Endothelial cell of umbilical vein (primary cell): ENCODE results near the gene RINL. TPM values are rescaled to one million over a fixed set of nuclear protein-coding genes. Genes with fewer than 3 reads are reported as not detected.

ENCODE experiments used
- BruUV-seq: library from RNA; stranded (reverse); fragments of 400-500 nt; replicated peaks from 2 replicates; lab custom pipeline; 2021; lab: Mats Ljungman, UMichigan
- CTCF ChIA-PET: fragments of 300-600, 350-600 bp; sonication (Branson Sonifier 250); formaldehyde crosslinking; loops from one replicate; lab custom pipeline; 2021; ENCODE audit warnings: antibody characterized with exemption, inconsistent platforms; lab: Charles Lee
- POLR2A ChIA-PET: fragments of 300-600, 350-600 bp; sonication (Branson Sonifier 250); formaldehyde crosslinking; loops from one replicate; lab custom pipeline; 2021; ENCODE audit warnings: antibody characterized with exemption, inconsistent platforms; lab: Charles Lee
- DNase-seq: peaks from one replicate; pipeline ENCODE4 v3.0.0-alpha.2; 2011; ENCODE audit warnings: low read depth, low spot score
- FAIRE-seq: peaks from 2 replicates; lab custom pipeline; 2011; peaks lifted over from hg19 to GRCh38; lab: Jason Lieb, UNC
- H2AFZ ChIP-seq: 2 replicates; pipeline ENCODE4 v1.6.0; 2012; ENCODE audit warnings: low read depth, low read length, control low read depth, inconsistent platforms
- H3K27ac ChIP-seq: 2 replicates; pipeline ENCODE4 v1.5.1; 2011; ENCODE audit warnings: low read depth, mild to moderate bottlenecking, control low read depth, low read length, moderate library complexity; ENCODE audit not compliant: insufficient read depth
- H3K27me3 ChIP-seq, 2 experiments: 2 replicates each; pipeline versions ENCODE4 v1.6.0 to v1.6.1; 2011; ENCODE audit warnings: low read length in 2 of 2, mixed read lengths in 1 of 2; ENCODE audit not compliant: control insufficient read depth in 2 of 2, insufficient read depth in 2 of 2
- H3K36me3 ChIP-seq, 2 experiments: 2 replicates in 1 of 2; 3 replicates in 1 of 2; pipeline ENCODE4 v1.5.1; 2011; ENCODE audit warnings: low read length in 2 of 2, mild to moderate bottlenecking in 1 of 2, moderate library complexity in 1 of 2; ENCODE audit not compliant: control insufficient read depth in 2 of 2, insufficient read depth in 2 of 2; ENCODE audit errors: extremely low read depth in 1 of 2
- H3K4me1 ChIP-seq: 3 replicates; pipeline ENCODE4 v1.5.1; 2011; ENCODE audit warnings: mild to moderate bottlenecking, low read length; ENCODE audit not compliant: control insufficient read depth, insufficient read depth; ENCODE audit errors: extremely low read depth
- H3K4me2 ChIP-seq: 2 replicates; pipeline ENCODE4 v1.6.1; 2011; ENCODE audit warnings: low read length, control low read depth, mixed read lengths; ENCODE audit not compliant: insufficient read depth
- H3K4me3 ChIP-seq, 3 experiments: fragments of 200-600 bp in 1 of 3; sonication (generic), shearing (Covaris generic) in 1 of 3; replicated peaks in 1 of 3; 2 replicates each; pipeline ENCODE4 v1.5.1; 2011 to 2016; ENCODE audit warnings: control low read depth in 3 of 3, low read length in 3 of 3, mild to moderate bottlenecking in 2 of 3, inconsistent platforms in 1 of 3, low read depth in 1 of 3, moderate library complexity in 1 of 3; ENCODE audit not compliant: insufficient read depth in 1 of 3
- H3K79me2 ChIP-seq: 2 replicates; pipeline ENCODE4 v1.6.0; 2012; ENCODE audit warnings: low read length, inconsistent platforms; ENCODE audit not compliant: control insufficient read depth, insufficient read depth
- H3K9ac ChIP-seq: replicated peaks from 2 replicates; pipeline ENCODE3; 2011; ENCODE audit warnings: low read length, control low read depth; ENCODE audit not compliant: insufficient read depth; ENCODE audit errors: extremely low read depth
- H3K9me1 ChIP-seq: replicated peaks from 3 replicates; pipeline ENCODE4 v1.6.0; 2011; ENCODE audit warnings: mild to moderate bottlenecking, low read length; ENCODE audit not compliant: control insufficient read depth, insufficient read depth; ENCODE audit errors: extremely low read depth
- H3K9me3 ChIP-seq: replicated peaks from 2 replicates; pipeline ENCODE4 v1.5.1; 2012; ENCODE audit warnings: low read length, inconsistent platforms; ENCODE audit not compliant: control insufficient read depth, insufficient read depth
- H4K20me1 ChIP-seq: replicated peaks from 2 replicates; pipeline ENCODE3; 2011; ENCODE audit warnings: mild to moderate bottlenecking, low read length; ENCODE audit not compliant: control insufficient read depth, insufficient read depth; ENCODE audit errors: extremely low read depth
- EZH2 ChIP-seq: IDR thresholded peaks from 2 replicates; pipeline ENCODE4 v1.6.1; 2012; ENCODE audit warnings: borderline replicate concordance, low read depth, mild to moderate bottlenecking, moderate library complexity, low read length, inconsistent platforms; ENCODE audit not compliant: severe bottlenecking
- FOS ChIP-seq: IDR thresholded peaks from 2 replicates; pipeline ENCODE4 v1.6.1; 2011; ENCODE audit warnings: mild to moderate bottlenecking, low read length, moderate library complexity, borderline replicate concordance; ENCODE audit not compliant: insufficient read depth
- GATA2 ChIP-seq: IDR thresholded peaks from 2 replicates; pipeline ENCODE4 v1.7.0; 2011; ENCODE audit warnings: low read depth, mild to moderate bottlenecking, moderate library complexity, mixed read lengths, low read length; ENCODE audit not compliant: insufficient read length, insufficient read depth
- JUN ChIP-seq: IDR thresholded peaks from 2 replicates; pipeline ENCODE4 v1.6.1; 2011; ENCODE audit warnings: borderline replicate concordance, low read depth; ENCODE audit not compliant: insufficient read length, insufficient read depth
- MYC ChIP-seq: IDR thresholded peaks from one replicate; pipeline ENCODE4 v1.6.1; 2011; ENCODE audit warnings: mild to moderate bottlenecking, low read depth, low read length
- POLR2A ChIP-seq: IDR thresholded peaks from 2 replicates; pipeline ENCODE4 v1.6.1; 2012; ENCODE audit warnings: low read depth, mild to moderate bottlenecking, control low read depth, low read length
- POLR2AphosphoS5 ChIP-seq: IDR thresholded peaks from 2 replicates; pipeline ENCODE4 v1.6.1; 2012; ENCODE audit warnings: low read depth, mild to moderate bottlenecking, control low read depth, low read length, moderate library complexity; ENCODE audit not compliant: insufficient read depth
- dilution Hi-C: fragments of 300-500 bp; cut with MboI; formaldehyde crosslinking; loops from one replicate; pipeline ENCODE4 v1.15.0; 2019; ENCODE audit warnings: low sequenced_read_pairs; ENCODE audit not compliant: extremely low pct_ligation_motif_present
- intact Hi-C: fragments of 100-400 bp; cut with micrococcal nuclease; formaldehyde crosslinking; loops from one replicate; pipeline ENCODE4 v1.10.0; 2022
- polyA plus RNA-seq, 4 experiments: library from polyadenylated mRNA; depleted of rRNA in 3 of 4; stranded (reverse) in 3 of 4; unstranded in 1 of 4; fragments of >200 nt; gene quantifications; 2 replicates each; pipeline versions ENCODE4 v1.2.1 to v1.2.3, GENCODE V29; 2011 to 2012; ENCODE audit warnings: missing spikeins in 1 of 4
- total RNA-seq: library from RNA; stranded (reverse); gene quantifications from 2 replicates; pipeline ENCODE4 v1.2.3, GENCODE V29; 2021
- TF ChIP-seq, protein P1 (sequence below), 2 donors: IDR thresholded peaks; 1 replicate in 1 of 2; 2 replicates in 1 of 2; pipeline ENCODE4 v1.5.1; 2011; ENCODE audit warnings: low read length in 2 of 2, mild to moderate bottlenecking in 2 of 2, moderate library complexity in 2 of 2, control low read depth in 1 of 2, inconsistent platforms in 1 of 2, low read depth in 1 of 2; ENCODE audit not compliant: insufficient read depth in 1 of 2; ENCODE audit errors: extremely low read depth in 1 of 2
- TF ChIP-seq, protein P2 (sequence below): IDR thresholded peaks from 2 replicates; pipeline ENCODE4 v1.6.1; 2011; ENCODE audit not compliant: insufficient read depth, insufficient read length

RINL gene
- total and polyA plus RNA-seq, 2 donors (not counting 3 experiments of a cell fraction or from before 2014, with no cell fraction given): 5.3 to 10.1 TPM

DNA sequence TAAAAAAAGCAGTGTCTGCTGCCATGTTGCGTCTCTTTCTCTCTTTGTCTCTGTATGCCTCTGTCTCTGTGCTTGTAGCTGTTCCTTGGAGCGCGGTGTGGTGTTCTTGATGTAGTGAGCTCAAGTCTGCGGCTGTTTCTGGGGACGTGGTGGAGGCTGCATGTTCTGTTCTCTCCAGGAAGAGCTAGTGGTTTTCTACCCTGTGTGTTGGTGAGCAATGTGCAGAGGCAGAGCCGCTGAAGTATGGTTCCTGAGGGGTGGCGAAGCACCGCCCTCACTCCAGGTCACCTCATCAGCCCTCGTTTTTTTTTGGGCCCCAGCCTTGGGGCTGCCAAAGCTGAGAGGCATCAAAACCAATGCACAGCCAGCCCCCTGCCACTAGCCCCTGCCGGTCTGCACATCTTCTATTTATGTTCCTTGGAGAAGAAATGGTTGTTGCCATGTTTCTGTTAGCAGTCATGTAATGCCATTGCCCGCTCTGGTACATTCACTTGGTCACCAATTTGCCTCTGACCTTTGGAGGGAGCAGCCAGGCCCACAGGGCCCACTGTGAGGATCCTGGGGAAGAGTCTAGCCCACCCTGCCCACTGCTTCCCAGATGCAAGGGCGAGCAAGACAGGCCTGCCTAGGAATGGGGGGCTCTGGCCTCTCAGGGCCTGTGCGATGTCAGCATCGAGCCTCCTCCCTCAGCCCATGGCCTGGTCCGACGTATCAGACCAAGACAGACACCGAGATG lies 35.5 kb downstream of the RINL start:
- H3K4me1 ChIP-seq: peaks cover 6% of the 10 kb centered on the region
- FAIRE-seq: no peak
- H4K20me1 ChIP-seq: no peaks in the 10 kb centered on the region
- no peak overlapping the region for H3K27ac ChIP-seq
- H3K27me3 ChIP-seq: no peaks in the 10 kb centered on the region
- no peak overlapping the region for H2AFZ ChIP-seq
- no peaks in the 10 kb centered on the region for H3K9me3 ChIP-seq
- TF ChIP-seq GATA2: no peak
- TF ChIP-seq, protein P1, sequence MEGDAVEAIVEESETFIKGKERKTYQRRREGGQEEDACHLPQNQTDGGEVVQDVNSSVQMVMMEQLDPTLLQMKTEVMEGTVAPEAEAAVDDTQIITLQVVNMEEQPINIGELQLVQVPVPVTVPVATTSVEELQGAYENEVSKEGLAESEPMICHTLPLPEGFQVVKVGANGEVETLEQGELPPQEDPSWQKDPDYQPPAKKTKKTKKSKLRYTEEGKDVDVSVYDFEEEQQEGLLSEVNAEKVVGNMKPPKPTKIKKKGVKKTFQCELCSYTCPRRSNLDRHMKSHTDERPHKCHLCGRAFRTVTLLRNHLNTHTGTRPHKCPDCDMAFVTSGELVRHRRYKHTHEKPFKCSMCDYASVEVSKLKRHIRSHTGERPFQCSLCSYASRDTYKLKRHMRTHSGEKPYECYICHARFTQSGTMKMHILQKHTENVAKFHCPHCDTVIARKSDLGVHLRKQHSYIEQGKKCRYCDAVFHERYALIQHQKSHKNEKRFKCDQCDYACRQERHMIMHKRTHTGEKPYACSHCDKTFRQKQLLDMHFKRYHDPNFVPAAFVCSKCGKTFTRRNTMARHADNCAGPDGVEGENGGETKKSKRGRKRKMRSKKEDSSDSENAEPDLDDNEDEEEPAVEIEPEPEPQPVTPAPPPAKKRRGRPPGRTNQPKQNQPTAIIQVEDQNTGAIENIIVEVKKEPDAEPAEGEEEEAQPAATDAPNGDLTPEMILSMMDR (IDR thresholded peaks at IDR 0.05; ENCODE audit: extremely low read depth in 1 of 2, insufficient read depth in 1 of 2, low read depth in 1 of 2, low read length in 2 of 2): no peak
- TF ChIP-seq POLR2A: peak; percentile 34
- H3K9me1 ChIP-seq: no peaks in the 10 kb centered on the region
- intact Hi-C loops: no loop called here
- CTCF ChIA-PET: no interaction called here
- BruUV-seq: no TSS peak
- dilution Hi-C loops: no loop called here
- POLR2A ChIA-PET: interaction anchor here (1.2 kb wide), 1 partner anchor 11 kb away, joined by 4 read pairs; the partner anchor contains the start of gene ECH1
- H3K79me2 ChIP-seq: peaks cover 62% of the 10 kb centered on the region
- H3K9ac ChIP-seq: no peak overlapping the region
- DNase-seq: no peak
- no peak overlapping the region for H3K4me2 ChIP-seq
- H3K36me3 ChIP-seq: peaks cover 59 to 86% of the 10 kb centered on the region in 2 experiments
- H3K4me3 ChIP-seq: no peak overlapping the region

DNA sequence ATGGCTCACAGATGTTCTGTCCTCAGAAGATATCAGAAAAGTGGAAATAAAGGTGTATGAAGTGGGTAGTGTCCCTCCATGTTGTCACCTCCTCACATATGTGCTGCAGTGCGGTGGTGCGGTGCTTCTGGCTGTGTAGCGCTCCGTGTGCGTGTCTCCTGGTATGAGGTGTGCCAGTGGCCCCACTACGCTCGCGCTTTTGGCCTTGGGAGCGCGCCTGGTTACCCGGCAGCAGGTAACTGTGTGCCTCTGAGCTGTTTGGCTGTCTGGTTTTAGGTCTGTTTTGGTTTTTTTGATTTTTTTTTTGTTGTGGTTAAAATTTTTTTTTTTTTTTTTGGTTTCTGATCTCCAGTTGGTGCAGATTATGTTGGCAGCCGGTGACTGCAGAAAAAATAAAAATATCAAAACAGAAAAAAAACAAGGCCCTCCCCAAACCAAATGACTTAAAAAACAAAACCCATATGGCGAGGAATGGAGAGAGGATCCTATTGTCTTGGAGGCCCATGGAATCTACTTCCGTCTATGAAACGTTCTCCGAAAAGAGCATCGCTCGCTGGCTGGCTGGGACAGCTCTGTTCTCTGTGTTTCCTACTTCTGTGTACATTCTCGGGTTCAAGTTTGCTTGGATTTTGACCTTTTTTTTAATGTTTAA lies 36.2 kb downstream of the RINL start:
- ChIA-PET CTCF (no interaction called here), POLR2A (interaction anchor here (1.2 kb wide), 1 partner anchor 10 kb away, joined by 4 read pairs; the partner anchor contains the start of gene ECH1)
- no peaks in the 10 kb centered on the region for H3K4me1 ChIP-seq
- dilution Hi-C loops (no loop called here), intact Hi-C loops (no loop called here)
- no peaks in the 10 kb centered on the region for H3K9me1 ChIP-seq
- H3K4me3 ChIP-seq: no peak overlapping the region
- H3K9ac ChIP-seq: no peak overlapping the region
- H4K20me1 ChIP-seq: no peaks in the 10 kb centered on the region
- no peaks in the 10 kb centered on the region for H3K27me3 ChIP-seq
- no peak overlapping the region for H3K4me2 ChIP-seq
- H3K27ac ChIP-seq: no peak overlapping the region
- DNase-seq (no peak), FAIRE-seq (no peak)
- no peak overlapping the region for H2AFZ ChIP-seq
- TF ChIP-seq, protein P1 (IDR thresholded peaks at IDR 0.05; ENCODE audit: extremely low read depth in 1 of 2, insufficient read depth in 1 of 2, low read depth in 1 of 2, low read length in 2 of 2): no peak
- TF ChIP-seq MYC: no peak
- no peak for TF ChIP-seq EZH2
- TF ChIP-seq, protein P2, sequence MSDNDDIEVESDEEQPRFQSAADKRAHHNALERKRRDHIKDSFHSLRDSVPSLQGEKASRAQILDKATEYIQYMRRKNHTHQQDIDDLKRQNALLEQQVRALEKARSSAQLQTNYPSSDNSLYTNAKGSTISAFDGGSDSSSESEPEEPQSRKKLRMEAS: no peak
- no peak for TF ChIP-seq POLR2A
- no peak for TF ChIP-seq GATA2
- no peak for TF ChIP-seq FOS
- no peak for TF ChIP-seq JUN
- TF ChIP-seq POLR2AphosphoS5: no peak
- no TSS peak for BruUV-seq
- H3K36me3 ChIP-seq: peaks cover 55 to 88% of the 10 kb centered on the region in 2 experiments
- peaks cover 55% of the 10 kb centered on the region for H3K79me2 ChIP-seq
- H3K9me3 ChIP-seq: no peaks in the 10 kb centered on the region
